ENCODE results near the gene NFE2L1.

DNA sequence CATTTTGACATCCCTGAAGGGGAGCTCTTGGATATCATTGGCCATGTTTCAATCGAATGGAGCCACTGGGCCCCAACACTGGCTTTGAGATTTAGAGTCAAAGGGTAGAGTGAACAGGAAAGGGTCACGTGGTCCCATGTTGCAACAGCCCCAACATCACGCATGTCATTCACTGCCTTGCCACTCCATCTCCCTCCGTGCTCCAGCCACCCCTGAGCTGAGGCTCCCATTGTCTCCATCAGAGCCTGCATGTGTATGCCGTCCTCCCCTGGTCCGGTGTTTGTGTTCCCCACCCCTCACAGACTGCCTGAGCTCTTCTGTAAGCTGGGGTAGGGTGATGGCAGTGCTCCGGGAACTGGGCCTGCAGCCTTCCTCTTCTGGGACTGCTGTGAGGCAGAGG, 12.1 kb downstream of the NFE2L1 start:
- TF ChIP-seq HDGF (IDR thresholded peaks at IDR 0.05; ENCODE audit: borderline replicate concordance) (no peak), BHLHE40 (IDR thresholded peaks at IDR 0.05; ENCODE audit: borderline replicate concordance) (no peak), SP1 (IDR thresholded peaks at IDR 0.05) (no peak), L3MBTL2 (conservative IDR thresholded peaks at IDR 0.05) (no peak), ARNT (IDR thresholded peaks at IDR 0.05) (no peak), SUZ12 (IDR thresholded peaks at IDR 0.05) (no peak), FOXK2 (IDR thresholded peaks at IDR 0.05) (no peak), CTBP1 (IDR thresholded peaks at IDR 0.05; ENCODE audit: borderline replicate concordance) (no peak), FOXM1 (IDR thresholded peaks at IDR 0.05; ENCODE audit: borderline replicate concordance) (no peak), FOXA1 (IDR thresholded peaks at IDR 0.05) (no peak), TARDBP (IDR thresholded peaks at IDR 0.05) (no peak), LEF1 (IDR thresholded peaks at IDR 0.05; ENCODE audit: borderline replicate concordance) (no peak), ELF4 (IDR thresholded peaks at IDR 0.05) (no peak)
